ENCODE results near the gene DEPDC5. TPM values are rescaled to one million over a fixed set of nuclear protein-coding genes. Genes with fewer than 3 reads are reported as not detected.

The DEPDC5 gene
- total RNA-seq, 2 experiments from 2014 or later = 43.0 to 77.1 TPM

DNA sequence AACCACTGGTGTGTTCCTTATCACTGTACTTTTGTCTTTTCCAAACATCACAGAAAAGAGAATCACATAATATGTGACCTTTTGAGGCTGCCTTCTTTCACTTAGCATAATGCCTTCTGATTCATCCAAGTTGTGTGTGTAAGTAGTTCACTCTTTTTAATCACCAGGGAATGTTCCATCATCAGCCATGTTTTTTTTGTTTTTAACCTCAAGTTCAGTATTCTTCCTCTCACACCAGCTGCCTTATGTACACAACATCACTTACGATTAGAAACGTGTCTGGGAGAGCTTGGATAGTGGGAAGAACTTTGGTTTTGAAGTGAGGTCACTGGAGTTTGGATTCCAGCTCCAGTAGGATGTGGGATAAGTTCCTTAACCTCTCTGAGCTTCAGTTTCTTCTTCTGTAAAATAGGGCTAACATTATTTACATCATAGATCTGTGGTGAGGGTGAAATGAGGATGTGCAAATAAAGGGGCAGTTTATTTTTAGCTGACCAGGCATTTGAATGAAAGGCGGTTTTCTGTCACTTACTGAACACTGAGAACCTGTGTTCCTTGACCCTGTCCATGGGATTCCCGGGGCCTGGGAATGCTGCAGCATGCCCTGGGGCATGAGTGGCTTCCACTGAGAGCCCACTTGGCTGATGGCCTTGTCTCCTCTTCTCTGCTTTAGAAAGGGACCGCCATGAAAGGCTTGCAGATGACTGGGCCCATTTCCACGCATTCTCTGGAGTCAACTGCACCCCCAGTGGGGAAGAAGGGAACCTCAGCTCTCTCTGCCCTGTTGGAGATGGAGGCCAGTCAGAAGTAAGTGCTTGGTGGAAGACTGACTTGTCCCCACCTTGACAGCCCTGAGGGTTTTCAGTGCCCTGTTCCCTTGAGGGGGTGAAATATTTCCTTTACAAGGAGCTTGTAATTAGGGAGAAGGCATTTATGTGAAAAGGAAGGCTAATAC lies 92.6 kb downstream of the DEPDC5 start:
- POLR2A ChIA-PET = no interaction called here
- TF ChIP-seq, protein P1, sequence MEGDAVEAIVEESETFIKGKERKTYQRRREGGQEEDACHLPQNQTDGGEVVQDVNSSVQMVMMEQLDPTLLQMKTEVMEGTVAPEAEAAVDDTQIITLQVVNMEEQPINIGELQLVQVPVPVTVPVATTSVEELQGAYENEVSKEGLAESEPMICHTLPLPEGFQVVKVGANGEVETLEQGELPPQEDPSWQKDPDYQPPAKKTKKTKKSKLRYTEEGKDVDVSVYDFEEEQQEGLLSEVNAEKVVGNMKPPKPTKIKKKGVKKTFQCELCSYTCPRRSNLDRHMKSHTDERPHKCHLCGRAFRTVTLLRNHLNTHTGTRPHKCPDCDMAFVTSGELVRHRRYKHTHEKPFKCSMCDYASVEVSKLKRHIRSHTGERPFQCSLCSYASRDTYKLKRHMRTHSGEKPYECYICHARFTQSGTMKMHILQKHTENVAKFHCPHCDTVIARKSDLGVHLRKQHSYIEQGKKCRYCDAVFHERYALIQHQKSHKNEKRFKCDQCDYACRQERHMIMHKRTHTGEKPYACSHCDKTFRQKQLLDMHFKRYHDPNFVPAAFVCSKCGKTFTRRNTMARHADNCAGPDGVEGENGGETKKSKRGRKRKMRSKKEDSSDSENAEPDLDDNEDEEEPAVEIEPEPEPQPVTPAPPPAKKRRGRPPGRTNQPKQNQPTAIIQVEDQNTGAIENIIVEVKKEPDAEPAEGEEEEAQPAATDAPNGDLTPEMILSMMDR (conservative IDR thresholded peaks at IDR 0.05; ENCODE audit: low read length) = peak; percentile 69
- no peak for TF ChIP-seq EZH2phosphoT487 (IDR thresholded peaks at IDR 0.05; ENCODE audit: borderline replicate concordance, low read depth, low read length)

DNA sequence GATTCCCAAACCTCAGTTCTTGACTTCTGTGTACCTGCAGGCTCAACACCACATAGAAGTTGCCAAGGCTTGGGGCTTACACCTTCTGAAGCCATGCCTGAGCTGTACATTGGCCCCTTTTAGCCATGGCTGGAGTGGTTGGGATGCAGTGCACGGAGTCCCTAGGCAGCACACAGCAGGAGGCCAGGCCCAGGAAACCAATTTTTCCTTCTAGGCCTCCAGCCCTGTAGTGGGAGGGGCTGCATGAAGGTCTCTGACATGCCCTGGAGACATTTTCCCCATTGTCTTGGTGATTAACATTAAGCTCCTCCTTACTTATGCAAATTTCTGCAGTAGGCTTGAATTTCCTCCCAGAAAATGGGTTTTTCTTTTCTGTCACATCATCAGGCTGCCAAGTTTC lies 94.6 kb downstream of the DEPDC5 start:
- no peaks in the 10 kb centered on the region for H3K9me3 ChIP-seq (ENCODE audit: low read length)
- H3K36me3 ChIP-seq (ENCODE audit: insufficient read depth, low read length) = peaks cover 87% of the 10 kb centered on the region
- BruUV-seq (replicated peaks) = no TSS peak
- H4K20me1 ChIP-seq (ENCODE audit: insufficient read depth, low read length) = no peaks in the 10 kb centered on the region
- DNase-seq (ENCODE audit: low spot score) = no peak
- no peak for TF ChIP-seq EZH2phosphoT487 (IDR thresholded peaks at IDR 0.05; ENCODE audit: borderline replicate concordance, low read depth, low read length)
- TF ChIP-seq, protein P1 (conservative IDR thresholded peaks at IDR 0.05; ENCODE audit: low read length) = no peak
- no peaks in the 10 kb centered on the region for H3K9me2 ChIP-seq (ENCODE audit: insufficient read depth, low read length)
- H3K4me2 ChIP-seq (ENCODE audit: low read length) = no peak overlapping the region
- H3K79me2 ChIP-seq (ENCODE audit: insufficient read depth, low read depth, low read length) = no peaks in the 10 kb centered on the region
- no peak overlapping the region for H3K27ac ChIP-seq (ENCODE audit: low read depth, low read length, poor library complexity, severe bottlenecking)
- POLR2A ChIA-PET = no interaction called here
- no peak overlapping the region for H2AFZ ChIP-seq (ENCODE audit: low read length)
- intact Hi-C loops (cut with micrococcal nuclease; ENCODE audit: unreplicated experiment) = loop anchor here (10.0 kb wide), 1 partner anchor 184 kb away; the partner anchor contains the start of gene PISD
- H3K4me3 ChIP-seq (ENCODE audit: low read depth, low read length, poor library complexity, severe bottlenecking) = no peak overlapping the region
- H3K4me1 ChIP-seq (ENCODE audit: insufficient read depth, low read length, poor library complexity, severe bottlenecking) = peaks cover 13% of the 10 kb centered on the region
- CTCF ChIA-PET (ENCODE audit: unreplicated experiment) = no interaction called here

More for the DNA sequence above, 92.6 kb downstream of the DEPDC5 start:
- Histone ChIP-seq H3K36me3 (ENCODE audit: insufficient read depth, low read length) (peaks cover 89% of the 10 kb centered on the region), H3K4me3 (ENCODE audit: low read depth, low read length, poor library complexity, severe bottlenecking) (no peak overlapping the region), H3K4me2 (ENCODE audit: low read length) (peak overlapping the region; percentile 31), H3K27ac (ENCODE audit: low read depth, low read length, poor library complexity, severe bottlenecking) (peak overlapping the region; percentile 22), H3K79me2 (ENCODE audit: insufficient read depth, low read depth, low read length) (no peaks in the 10 kb centered on the region), H4K20me1 (ENCODE audit: insufficient read depth, low read length) (no peaks in the 10 kb centered on the region), H3K4me1 (ENCODE audit: insufficient read depth, low read length, poor library complexity, severe bottlenecking) (peaks cover 13% of the 10 kb centered on the region), H3K9me3 (ENCODE audit: low read length) (no peaks in the 10 kb centered on the region), H2AFZ (ENCODE audit: low read length) (no peak overlapping the region), H3K9me2 (ENCODE audit: insufficient read depth, low read length) (no peaks in the 10 kb centered on the region)
- intact Hi-C loops (cut with micrococcal nuclease; ENCODE audit: unreplicated experiment) = loop anchor here (10.0 kb wide), 1 partner anchor 182 kb away; the partner anchor contains the start of gene PISD
- CTCF ChIA-PET (ENCODE audit: unreplicated experiment) = no interaction called here
- DNase-seq (ENCODE audit: low spot score) = peak; percentile 43
- BruUV-seq (replicated peaks) = no TSS peak

DNA sequence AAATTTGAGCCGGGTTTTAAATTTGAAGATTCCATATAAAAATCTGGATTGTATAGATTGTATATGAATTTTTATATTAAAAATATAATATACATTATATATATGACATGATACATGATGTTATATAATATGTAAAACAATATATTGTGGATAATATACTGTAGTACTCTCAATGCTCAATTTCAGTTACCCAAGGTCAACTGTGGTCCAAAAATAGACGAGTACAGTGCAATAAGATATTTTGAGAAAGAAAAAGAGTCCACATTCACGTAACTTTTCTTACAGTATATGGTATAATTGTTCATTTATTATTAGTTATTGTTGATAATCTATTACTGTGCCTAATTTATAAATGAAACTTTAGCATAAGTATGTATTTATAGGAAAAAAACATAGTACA lies 96.3 kb downstream of the DEPDC5 start:
- Histone ChIP-seq H3K9me3 (ENCODE audit: low read length) (no peaks in the 10 kb centered on the region), H3K79me2 (ENCODE audit: insufficient read depth, low read depth, low read length) (no peaks in the 10 kb centered on the region), H3K9me2 (ENCODE audit: insufficient read depth, low read length) (no peaks in the 10 kb centered on the region), H4K20me1 (ENCODE audit: insufficient read depth, low read length) (no peaks in the 10 kb centered on the region), H2AFZ (ENCODE audit: low read length) (no peak overlapping the region), H3K4me1 (ENCODE audit: insufficient read depth, low read length, poor library complexity, severe bottlenecking) (peaks cover 13% of the 10 kb centered on the region), H3K4me2 (ENCODE audit: low read length) (no peak overlapping the region), H3K4me3 (ENCODE audit: low read depth, low read length, poor library complexity, severe bottlenecking) (no peak overlapping the region), H3K36me3 (ENCODE audit: insufficient read depth, low read length) (peaks cover 86% of the 10 kb centered on the region), H3K27ac (ENCODE audit: low read depth, low read length, poor library complexity, severe bottlenecking) (no peak overlapping the region)
- no peak for TF ChIP-seq EZH2phosphoT487 (IDR thresholded peaks at IDR 0.05; ENCODE audit: borderline replicate concordance, low read depth, low read length)
- TF ChIP-seq, protein P1 (conservative IDR thresholded peaks at IDR 0.05; ENCODE audit: low read length) = no peak
- BruUV-seq (replicated peaks) = no TSS peak
- ChIA-PET CTCF (ENCODE audit: unreplicated experiment) (no interaction called here), POLR2A (no interaction called here)
- intact Hi-C loops (cut with micrococcal nuclease; ENCODE audit: unreplicated experiment) = no loop called here
- no peak for DNase-seq (ENCODE audit: low spot score)
